Measurements from ENCODE around the gene SEC24D. TPM values are rescaled to one million over a fixed set of nuclear protein-coding genes. Genes with fewer than 3 reads are reported as not detected.
A peak's percentile ranks its signal among the peaks of the same experiment; 100 is the strongest.
"Not testable (repeated sequence)": the region's sequence is repeated elsewhere in the genome, so short reads cannot be mapped to it uniquely, and the experiment has no call there.

Gene SEC24D
- total RNA-seq, result 21.0 and 23.3 TPM in 2 replicates

- DNase-seq (ENCODE audit: low read depth in 2 of 2), result peak; percentile 89 to 92
Measured at GRCh38 chr4:118835571-118836300, at the start of gene SEC24D. SEC24D (minus strand) TSS chr4:118836126; CDS start chr4:118833696, 2,430 bp downstream.

GRCh38 chr4:118884716-118885115 lies 48.8 kb upstream of the SEC24D start:
- DNase-seq (ENCODE audit: low read depth in 2 of 2), result no peak

- no peak for DNase-seq (ENCODE audit: low read depth in 2 of 2)
Measured at GRCh38 chr4:118883861-118884260, 47.9 kb upstream of the SEC24D start.

GRCh38 chr4:118881512-118882146 lies 45.7 kb upstream of the SEC24D start:
- no peak for DNase-seq (ENCODE audit: low read depth in 2 of 2)

- no peak for DNase-seq (ENCODE audit: low read depth in 2 of 2)
Measured at GRCh38 chr4:118879409-118879808, 43.5 kb upstream of the SEC24D start.

GRCh38 chr4:118878507-118878906 lies 42.6 kb upstream of the SEC24D start:
- not testable (repeated sequence) for DNase-seq (ENCODE audit: low read depth in 2 of 2)

GRCh38 chr4:118877797-118878196 lies 41.9 kb upstream of the SEC24D start:
- DNase-seq (ENCODE audit: low read depth in 2 of 2), result no peak

GRCh38 chr4:118872181-118872580 lies 36.3 kb upstream of the SEC24D start:
- DNase-seq (ENCODE audit: low read depth in 2 of 2), result no peak

GRCh38 chr4:118869808-118870342 lies 33.9 kb upstream of the SEC24D start:
- DNase-seq (ENCODE audit: low read depth in 2 of 2), result peak in 1 of 2 donors; percentile 64

GRCh38 chr4:118867311-118868067 lies 31.6 kb upstream of the SEC24D start:
- DNase-seq (ENCODE audit: low read depth in 2 of 2), result no peak

- DNase-seq (ENCODE audit: low read depth in 2 of 2), result no peak
Measured at GRCh38 chr4:118866442-118866841, 30.5 kb upstream of the SEC24D start.

GRCh38 chr4:118865091-118865708 lies 29.3 kb upstream of the SEC24D start:
- peak; percentile 67 to 75 for DNase-seq (ENCODE audit: low read depth in 2 of 2)

- no peak for DNase-seq (ENCODE audit: low read depth in 2 of 2)
Measured at GRCh38 chr4:118858779-118859178, 22.9 kb upstream of the SEC24D start.

- no peak for DNase-seq (ENCODE audit: low read depth in 2 of 2)
Measured at GRCh38 chr4:118857760-118858159, 21.8 kb upstream of the SEC24D start.

- DNase-seq (ENCODE audit: low read depth in 2 of 2), result peak; percentile 10 to 24
Measured at GRCh38 chr4:118850488-118851173, 14.7 kb upstream of the SEC24D start.

- DNase-seq (ENCODE audit: low read depth in 2 of 2), result no peak
Measured at GRCh38 chr4:118849867-118850487, 14.1 kb upstream of the SEC24D start.

GRCh38 chr4:118848901-118849300 lies 13.0 kb upstream of the SEC24D start:
- DNase-seq (ENCODE audit: low read depth in 2 of 2), result no peak

- DNase-seq (ENCODE audit: low read depth in 2 of 2), result no peak
Measured at GRCh38 chr4:118848242-118848641, 12.3 kb upstream of the SEC24D start.

GRCh38 chr4:118846979-118847378 lies 11.1 kb upstream of the SEC24D start:
- DNase-seq (ENCODE audit: low read depth in 2 of 2), result no peak

GRCh38 chr4:118845552-118846050 lies 9.7 kb upstream of the SEC24D start:
- no peak for DNase-seq (ENCODE audit: low read depth in 2 of 2)

Measured in lung microvascular endothelial cell (primary cell).